Suppressor macrophage treated with lipopolysaccharide for 1 hour (primary cell): ENCODE measurements around the gene SUSD4.
A peak's percentile ranks its signal among the peaks of the same experiment; 100 is the strongest.

Source experiments
- DNase-seq, 3 donors: peaks; one replicate each; pipeline ENCODE4 v3.0.0-alpha.2; 2020 to 2022

The SUSD4 gene

DNA sequence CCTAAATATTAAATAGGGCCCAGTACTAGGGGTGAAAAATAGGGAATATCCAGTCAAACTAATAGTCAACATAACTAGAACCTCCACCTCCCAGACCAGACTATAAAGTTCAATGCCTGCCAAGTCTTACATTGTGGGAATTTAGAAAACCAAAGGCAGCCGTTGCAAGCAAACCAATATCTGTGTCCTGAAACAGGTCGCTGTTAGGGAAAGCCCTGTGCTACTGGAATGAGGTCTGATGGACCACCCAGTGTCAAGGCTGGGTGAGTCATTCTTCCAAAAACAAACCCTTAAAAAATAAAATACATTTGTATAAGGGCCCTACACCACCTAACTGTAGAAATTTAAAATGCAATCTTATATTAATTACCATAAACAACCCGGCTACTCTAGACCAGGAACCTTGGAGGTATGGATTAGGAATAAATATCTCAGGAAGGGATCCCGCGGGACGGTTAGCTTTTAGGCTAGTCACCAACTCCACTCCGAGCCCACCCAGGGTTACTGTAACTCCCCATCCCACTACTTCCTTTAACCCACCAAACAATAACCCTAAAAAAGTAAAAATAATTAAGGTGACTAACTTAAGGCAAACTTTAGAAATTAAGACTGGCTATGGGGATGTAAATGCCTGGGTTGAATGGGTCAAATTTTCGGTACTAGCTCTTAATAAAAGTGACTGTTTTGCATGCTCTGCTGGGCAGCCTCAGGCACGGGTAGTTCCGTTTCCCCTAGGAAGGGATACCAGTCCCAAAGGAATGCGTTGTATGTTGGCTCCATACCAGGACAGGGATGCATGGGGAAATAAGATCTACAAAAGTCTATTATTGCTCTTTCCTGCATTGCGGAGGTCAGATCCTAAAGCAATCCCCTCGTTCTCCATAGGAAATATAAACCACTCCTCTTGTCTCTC lies 155.6 kb downstream of the SUSD4 start:
- DNase-seq = no peak

DNA sequence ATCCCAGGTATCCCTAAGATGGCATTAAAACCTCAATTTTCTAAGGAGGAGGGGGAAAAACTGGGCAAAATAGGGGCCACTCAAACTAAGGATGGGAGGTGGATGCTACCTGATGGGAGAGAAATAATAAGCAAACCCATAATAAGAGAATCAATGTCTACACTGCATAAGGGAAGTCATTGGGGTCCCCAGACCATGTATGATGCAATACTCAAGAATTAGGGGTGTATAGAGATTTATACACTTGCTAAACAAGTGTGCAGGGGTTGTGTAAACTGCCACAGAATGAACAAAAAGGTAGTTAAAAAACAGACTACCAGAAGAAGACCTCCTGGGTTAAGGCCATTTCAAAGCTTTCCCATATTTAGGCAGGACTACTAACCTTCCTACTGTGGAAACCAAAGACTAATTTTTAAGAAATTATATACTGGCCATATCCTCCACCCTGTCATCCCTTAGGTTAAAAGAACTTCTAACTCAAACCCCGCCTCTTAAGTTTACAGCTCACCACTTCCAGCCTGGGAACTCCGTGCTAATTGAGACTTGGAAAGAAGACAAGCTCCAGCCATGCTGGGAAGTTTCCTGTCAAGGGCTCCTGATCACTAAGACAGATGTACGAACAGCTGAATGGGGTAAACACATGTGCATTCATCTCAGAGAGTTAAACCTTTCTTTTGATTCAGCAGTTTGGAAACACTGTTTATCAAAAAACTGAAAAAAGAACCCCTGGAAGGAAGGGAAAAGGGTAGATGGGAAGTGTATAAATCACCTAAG lies 156.5 kb downstream of the SUSD4 start:
- no peak for DNase-seq

DNA sequence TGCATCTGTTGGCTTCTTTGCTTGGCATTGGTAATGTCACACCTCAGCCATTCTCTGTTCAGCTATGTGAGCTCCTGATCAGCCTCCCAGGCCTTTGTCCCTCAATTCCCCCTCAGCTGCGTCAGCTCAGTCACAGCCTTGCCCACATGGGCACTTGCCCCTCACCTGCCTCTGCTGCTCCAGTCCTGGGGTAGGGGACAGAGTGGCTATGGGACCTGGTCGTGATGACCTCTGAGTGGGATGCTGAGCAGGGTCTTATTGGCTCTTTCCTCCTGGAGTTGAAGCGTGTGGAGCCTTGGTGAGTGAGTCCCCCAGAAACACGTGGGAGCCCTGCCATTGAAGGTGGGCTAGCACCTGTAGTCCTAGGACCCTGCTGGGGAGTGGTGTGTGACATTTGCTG lies 159.6 kb downstream of the SUSD4 start:
- DNase-seq = no peak

- DNase-seq = no peak
Measured at GRCh38 chr1:223203694-223204093, 160.3 kb downstream of the SUSD4 start.

GRCh38 chr1:223203034-223203408 lies 161.0 kb downstream of the SUSD4 start:
- DNase-seq = no peak

GRCh38 chr1:223202376-223203033 lies 161.5 kb downstream of the SUSD4 start:
- DNase-seq = no peak

- no peak for DNase-seq
Measured at GRCh38 chr1:223201967-223202366, 162.0 kb downstream of the SUSD4 start.

DNA sequence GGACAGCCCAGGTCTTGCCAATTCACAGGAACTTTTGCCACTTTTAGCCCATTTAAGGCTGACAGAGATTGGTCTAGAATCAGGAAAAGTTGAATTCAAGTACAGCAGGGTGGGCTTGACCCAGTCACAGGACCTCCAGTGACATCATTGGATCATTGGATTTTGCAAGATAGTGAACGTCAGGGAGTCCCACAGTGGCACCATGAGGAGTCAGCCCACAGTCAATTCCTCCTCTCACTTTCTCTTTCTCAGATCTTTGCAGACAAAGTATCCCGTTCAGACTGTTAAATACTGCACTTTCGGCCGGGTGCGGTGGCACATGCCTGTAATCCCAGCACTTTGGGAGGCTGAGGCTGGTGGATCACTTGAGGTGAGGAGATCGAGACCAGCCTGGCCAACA lies 163.1 kb downstream of the SUSD4 start:
- peak; percentile 32 to 46 (median 41) for DNase-seq

DNA sequence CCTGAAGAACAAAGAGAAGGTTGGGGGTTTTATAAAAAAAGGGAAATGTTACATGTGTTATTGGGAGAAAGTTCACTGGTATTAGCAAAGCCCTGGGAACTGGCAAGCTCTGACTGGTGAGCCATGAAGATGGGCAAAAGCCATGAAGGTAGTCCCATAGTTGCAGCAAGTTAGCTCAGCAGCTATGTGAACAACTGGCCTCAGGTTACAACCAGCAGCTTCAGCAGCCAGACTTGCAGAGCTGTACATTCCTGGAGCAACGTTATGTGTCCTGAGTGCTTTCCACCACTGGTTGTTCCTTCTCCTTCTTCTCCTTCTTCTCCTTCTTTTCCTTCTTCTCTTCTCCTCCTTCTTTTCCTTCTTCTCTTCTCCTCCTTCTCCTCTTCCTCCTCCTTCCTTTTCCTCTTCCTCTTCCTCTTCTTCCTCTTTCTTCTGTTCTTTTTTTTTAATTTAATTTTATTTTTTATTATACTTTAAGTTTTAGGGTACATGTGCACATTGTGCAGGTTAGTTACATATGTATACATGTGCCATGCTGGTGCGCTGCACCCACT lies 164.8 kb downstream of the SUSD4 start:
- peak in 1 of 3 donors; percentile 27 for DNase-seq

- peak; percentile 37 to 41 (median 38) for DNase-seq
Measured at GRCh38 chr1:223198628-223198965, 165.4 kb downstream of the SUSD4 start.

GRCh38 chr1:223197923-223198627 lies 165.9 kb downstream of the SUSD4 start:
- peak in 1 of 3 donors; percentile 31 for DNase-seq

- peak; percentile 65 to 80 (median 79) for DNase-seq
Measured at GRCh38 chr1:223189903-223190724, 173.9 kb downstream of the SUSD4 start.

GRCh38 chr1:223189525-223189902 lies 174.5 kb downstream of the SUSD4 start:
- no peak for DNase-seq

DNA sequence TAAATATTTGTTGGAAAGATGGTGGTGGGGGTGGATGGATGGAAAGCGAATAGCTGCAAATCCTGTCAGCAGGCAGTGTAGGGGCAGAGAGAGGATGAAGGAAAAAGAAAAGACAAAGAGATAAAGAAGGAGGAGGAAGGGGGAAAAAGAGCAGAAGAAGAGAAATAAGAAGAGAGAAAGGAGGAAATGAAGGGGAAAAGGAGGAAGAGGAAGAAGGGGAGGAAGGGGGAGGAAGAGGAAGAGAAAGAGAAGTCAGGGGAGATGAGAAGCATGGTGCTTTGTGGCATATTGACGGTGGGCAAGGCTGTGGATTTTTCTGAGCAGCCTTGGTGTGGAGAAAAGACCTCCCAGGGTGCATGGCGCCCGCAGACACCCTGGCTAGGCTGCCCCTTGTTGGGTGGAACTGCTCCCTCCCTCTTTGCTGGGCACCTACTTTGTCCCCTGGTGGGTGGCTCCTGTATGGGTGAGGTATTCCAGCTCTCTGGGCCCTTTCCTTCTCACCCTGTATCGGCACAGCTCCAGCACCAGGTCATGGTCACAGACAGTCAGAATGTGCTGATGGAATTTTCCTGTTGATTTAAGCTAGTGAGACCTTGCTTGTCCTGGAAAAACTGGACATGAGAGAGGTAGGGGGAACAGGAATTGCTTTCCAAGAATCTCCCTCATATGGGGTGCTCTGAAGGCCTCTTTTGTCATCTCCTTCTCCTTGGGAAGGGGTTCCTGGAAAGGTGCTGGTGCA lies 175.2 kb downstream of the SUSD4 start:
- DNase-seq = no peak

DNA sequence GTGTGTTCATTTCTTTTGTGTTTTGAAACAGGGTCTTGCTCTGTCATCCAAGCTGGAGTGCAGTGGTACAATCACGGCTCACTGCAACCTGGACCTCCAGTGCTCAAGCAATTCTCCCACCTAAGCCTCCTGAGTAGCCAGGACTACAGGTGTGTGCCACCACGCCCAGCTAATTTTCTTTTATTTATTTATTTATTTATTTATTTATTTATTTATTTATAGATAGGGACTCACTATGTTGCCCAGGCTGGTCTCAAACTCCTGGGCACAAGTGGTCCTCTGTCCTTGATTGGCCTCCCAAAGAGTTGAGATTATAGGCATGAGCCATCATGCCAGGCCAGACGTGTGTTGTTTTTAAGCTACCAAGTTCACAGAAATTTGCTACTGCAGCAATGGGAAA lies 177.2 kb downstream of the SUSD4 start:
- DNase-seq = no peak

DNA sequence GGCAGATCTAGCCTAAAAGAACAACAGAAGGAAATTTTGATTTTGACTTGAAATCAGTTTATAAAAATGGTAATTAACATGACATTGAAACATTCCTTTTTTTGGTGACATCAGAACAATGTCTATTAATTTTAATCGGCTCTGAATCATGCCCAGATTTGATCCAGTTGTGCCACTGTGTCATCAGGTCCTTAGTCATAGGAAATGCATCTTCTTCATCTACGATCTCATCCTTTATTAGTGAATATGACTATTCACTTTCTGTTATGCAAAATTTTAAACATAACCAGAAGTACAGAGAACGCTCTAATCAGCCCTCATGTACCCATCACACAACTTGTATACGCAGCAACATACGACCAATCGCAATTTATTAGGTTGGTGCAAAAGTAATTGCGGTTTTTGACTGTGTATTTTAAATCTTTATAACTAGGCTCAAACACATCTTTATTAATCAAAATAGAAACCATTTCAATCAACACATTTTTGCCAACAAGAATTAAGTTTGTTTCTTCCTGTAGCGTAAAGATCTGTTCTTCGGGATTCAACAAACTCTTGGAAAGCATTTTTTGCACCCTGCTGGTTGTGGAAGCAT lies 180.6 kb downstream of the SUSD4 start:
- peak; percentile 59 to 87 (median 80) for DNase-seq

- peak; percentile 83 to 94 (median 94) for DNase-seq
Measured at GRCh38 chr1:223180731-223181321, 183.2 kb downstream of the SUSD4 start.

DNA sequence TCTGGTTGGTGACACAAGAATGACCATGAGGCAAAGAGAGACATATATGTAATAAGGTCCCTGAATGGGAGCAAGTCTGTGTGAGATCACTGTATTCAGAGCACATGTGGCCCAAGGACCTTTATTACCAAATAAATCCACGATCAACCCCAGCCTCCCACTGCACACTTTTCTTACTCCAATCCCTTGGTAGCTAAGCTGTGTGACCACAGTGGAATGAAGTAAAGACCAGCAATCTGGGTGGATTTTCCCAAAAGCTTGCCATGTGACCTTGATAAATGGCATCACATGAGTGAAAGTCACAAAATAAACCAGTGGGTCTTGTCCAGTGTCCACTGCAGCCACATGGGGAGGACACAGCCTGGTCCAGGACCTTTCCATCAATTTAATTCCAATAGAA lies 184.2 kb downstream of the SUSD4 start:
- DNase-seq = peak; percentile 66 to 77 (median 68)

- no peak for DNase-seq
Measured at GRCh38 chr1:223179280-223179679, 184.7 kb downstream of the SUSD4 start.

DNA sequence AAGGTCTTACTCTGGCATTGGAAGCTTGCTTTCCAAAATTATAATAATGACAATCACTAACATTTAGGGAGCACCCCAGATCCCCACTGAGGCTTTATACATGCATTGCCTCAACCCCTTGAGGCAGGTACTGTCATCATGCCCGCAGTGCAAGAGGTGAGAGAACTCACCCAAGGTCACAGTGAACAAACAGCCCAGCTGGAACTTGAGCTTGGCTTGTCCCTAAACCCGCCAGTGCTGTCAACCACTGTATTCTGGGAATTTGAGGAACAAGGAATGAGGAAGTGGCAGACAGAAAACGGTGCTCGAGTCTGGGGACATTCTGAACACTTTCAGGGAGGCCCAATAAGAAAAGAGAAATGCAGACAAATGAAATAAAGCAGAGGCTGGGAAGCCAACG lies 186.3 kb downstream of the SUSD4 start:
- DNase-seq = peak; percentile 79 to 86 (median 80)
